ENCODE results near the gene ATP2B2.
"Not testable (repeated sequence)": the region's sequence is repeated elsewhere in the genome, so short reads cannot be mapped to it uniquely, and the experiment has no call there.

ATP2B2 gene

GRCh38 chr3:10397879-10398278 lies 107.5 kb downstream of the ATP2B2 start:
- no peak for DNase-seq

- DNase-seq: no peak
Observed at GRCh38 chr3:10396931-10397330, 108.5 kb downstream of the ATP2B2 start.

- DNase-seq: no peak
Observed at GRCh38 chr3:10396083-10396482, 109.3 kb downstream of the ATP2B2 start.

- no peak for DNase-seq
Observed at GRCh38 chr3:10395671-10396070, 109.7 kb downstream of the ATP2B2 start.

DNA sequence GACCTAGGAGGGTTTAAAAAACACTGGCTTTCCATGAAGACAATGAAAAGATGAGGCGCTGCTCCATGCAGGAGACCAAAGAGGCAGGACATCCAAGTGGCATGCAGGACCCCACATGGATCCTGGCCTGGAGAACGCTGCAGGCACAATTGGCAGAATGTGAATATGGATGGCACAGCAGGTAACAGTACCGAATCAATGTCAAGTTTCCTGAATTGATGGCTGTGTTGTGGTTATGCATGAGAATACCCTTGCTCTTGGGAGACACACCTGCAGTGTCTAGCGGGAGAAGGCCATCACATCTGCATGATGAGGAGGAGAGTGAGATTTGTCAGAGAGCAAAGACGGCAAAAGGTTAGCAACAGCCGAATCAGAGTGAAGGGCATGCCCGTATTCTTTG lies 110.2 kb downstream of the ATP2B2 start:
- no peak for DNase-seq

DNA sequence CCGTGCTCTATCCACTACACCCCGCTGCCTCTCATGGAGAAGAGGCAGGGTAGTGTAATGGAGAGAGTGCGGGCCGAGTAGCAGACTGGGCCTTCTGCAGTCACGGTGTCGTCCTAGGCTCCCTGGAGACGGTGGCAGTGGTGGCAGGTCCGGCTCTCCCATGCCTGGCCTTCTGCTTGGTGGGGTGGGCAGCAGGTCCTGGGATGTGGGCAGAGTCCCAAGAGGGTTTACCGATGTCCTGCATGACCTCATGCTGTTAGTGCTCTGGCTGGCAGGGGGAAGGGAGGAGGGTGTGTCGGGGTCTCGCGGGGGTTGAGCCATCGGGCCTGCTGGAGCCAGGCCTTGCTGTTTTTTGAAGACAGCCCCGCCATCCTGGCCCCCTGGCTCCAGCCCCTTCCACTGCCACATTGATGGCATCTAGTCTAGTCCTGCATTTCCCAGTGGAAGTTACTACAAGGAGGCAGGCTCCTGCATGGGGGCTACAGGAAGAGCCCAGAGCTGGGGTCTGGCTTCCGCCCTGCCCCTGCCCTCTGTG lies 110.8 kb downstream of the ATP2B2 start:
- DNase-seq: no peak

DNA sequence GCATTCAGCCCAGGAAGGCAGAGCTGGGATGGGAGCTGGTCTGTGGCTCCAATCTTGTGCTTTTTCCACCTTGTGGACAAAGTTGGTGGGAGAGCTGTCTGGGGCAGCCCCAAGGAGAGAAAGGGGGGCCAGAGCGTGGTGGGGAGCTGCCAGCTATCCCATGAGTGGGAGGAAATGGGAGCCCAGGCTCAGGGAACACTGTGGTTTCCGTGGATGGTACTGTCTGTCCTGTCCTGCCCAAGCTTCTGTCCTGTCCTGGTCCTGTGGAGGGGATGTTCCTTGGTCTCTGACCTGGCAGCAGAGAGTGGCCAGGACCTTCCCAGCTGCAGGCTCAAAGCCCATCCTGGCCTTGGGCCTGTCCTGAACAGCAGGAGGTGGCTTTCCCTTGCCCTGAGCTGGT lies 111.9 kb downstream of the ATP2B2 start:
- no peak for DNase-seq

GRCh38 chr3:10392906-10393461 lies 112.4 kb downstream of the ATP2B2 start:
- DNase-seq: no peak

DNA sequence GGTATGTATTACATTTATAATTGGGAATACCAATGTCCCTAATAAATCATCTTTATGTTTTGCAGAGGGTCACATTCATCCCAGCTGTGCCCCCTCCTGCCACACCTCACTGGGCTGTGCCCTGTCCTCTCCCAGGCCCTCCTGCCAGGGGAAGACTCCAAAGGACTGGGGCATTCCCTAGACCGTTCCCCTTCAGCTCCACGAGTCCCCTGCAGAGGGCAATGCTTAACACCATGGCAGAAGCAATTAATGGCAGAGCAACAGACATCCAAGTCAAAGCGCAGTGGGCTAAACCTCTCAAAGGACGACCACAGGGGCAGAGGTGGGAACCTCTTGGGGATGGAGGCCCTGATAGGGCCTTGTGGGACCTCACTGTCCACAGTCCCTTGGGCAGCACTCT lies 113.1 kb downstream of the ATP2B2 start:
- no peak for DNase-seq

DNA sequence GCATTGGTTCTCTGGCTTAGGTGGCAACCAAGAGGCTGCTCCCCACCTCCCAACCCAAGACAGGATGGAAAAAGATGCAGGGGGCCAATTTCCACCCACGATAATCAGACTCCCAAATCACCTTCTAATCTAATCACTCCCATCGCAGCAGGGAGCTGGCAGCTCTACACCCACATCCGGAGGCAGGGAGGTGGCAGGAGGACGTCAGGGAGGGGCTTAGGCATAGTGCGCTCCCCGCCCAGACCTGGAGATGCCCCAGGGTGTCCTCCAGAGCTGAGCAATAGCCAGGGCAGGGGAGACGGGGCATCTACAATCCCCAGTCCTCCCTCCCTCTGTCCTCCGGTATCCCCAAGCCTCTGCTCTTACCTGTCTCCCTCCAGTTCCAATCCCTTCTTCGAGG lies 114.0 kb downstream of the ATP2B2 start:
- no peak for DNase-seq

GRCh38 chr3:10390641-10391373 lies 114.6 kb downstream of the ATP2B2 start:
- DNase-seq: no peak

GRCh38 chr3:10389995-10390394 lies 115.4 kb downstream of the ATP2B2 start:
- DNase-seq: no peak

- no peak for DNase-seq
Observed at GRCh38 chr3:10389339-10389738, 116.0 kb downstream of the ATP2B2 start.

- DNase-seq: no peak
Observed at GRCh38 chr3:10387881-10388609, 117.3 kb downstream of the ATP2B2 start.

GRCh38 chr3:10386121-10386520 lies 119.3 kb downstream of the ATP2B2 start:
- DNase-seq: no peak

DNA sequence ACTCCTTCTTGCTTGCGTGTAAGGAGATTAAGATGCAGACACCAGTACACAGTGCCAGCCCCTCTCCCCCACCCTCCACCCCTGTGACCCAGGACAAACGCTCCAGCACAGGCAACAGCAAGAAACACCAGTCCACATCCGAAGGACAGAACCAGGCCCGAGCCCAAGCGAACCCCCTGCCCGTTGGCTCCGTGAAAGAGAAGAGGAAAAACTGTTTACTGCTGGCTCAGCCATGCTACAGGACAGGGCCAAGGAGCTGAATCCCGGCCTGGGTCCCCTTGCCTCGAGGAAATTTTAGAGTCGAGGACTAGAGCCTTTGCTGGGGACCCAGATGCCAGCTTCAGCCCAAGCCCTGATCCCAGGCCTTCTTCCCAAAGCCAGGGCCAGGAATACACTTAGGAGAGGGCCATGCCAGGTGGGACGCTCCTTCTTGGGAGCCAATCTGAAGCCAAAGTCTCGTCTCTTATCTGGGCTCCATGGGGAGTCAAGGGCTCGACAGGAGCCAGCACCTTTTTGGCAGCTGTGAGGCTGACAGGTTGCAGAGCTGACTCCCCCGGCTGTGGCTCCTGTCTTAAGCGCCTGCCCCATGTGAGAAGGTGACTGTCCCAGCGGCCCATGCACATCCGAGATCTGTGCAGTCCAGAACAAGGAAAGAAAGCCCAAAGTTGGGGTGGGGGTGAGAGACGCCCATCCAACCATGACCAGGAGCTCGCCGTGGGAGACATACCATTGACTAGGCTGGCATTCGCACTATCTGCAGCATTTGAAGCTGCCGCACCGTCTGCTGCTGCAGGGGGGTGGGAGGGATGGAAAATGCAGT lies 120.6 kb downstream of the ATP2B2 start:
- no peak for DNase-seq

GRCh38 chr3:10383850-10384248 lies 121.5 kb downstream of the ATP2B2 start:
- DNase-seq: no peak

DNA sequence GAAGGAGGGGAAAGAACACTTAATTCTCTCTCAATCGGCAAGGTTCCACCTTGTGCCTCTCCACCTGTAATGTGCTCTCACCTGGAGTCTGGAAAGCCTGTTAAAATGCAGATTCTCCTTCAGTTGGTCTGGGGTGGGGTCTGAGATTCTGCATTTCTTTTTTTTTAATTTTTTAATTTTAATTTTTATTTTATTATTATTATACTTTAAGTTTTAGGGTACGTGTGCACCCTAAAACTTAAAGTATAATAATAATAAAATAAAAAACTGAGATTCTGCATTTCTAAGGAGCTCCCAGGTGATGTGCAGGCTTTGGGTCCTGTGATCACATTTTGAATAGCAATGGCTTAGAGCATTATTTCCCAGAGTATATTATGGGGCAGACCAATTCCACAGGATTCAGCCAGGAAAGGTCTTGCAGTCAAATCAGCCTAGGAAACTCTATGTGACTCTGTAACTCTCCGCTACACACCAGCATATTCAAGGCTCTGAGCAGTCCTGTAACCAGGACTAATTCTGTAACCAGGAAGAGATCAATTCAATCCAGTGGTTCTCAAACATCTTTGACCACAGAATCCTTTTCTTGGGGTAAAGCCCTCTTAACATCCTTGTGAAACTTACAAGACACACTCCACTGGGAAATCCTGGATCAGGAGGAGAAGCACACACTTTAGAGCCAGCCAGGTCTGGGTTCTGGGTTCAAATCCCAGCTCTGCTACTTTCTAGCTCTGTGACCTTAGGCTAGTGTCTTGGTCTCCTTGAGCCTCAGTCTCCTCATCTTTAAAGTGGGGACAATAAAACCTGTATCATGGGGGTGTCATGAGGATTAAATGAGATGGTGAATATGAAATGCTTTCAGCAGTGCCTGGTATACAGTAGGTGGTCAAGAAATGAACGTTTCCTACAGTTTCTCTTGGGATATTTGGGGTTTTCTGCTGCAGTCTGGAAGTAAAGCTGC lies 122.2 kb downstream of the ATP2B2 start:
- no peak for DNase-seq

DNA sequence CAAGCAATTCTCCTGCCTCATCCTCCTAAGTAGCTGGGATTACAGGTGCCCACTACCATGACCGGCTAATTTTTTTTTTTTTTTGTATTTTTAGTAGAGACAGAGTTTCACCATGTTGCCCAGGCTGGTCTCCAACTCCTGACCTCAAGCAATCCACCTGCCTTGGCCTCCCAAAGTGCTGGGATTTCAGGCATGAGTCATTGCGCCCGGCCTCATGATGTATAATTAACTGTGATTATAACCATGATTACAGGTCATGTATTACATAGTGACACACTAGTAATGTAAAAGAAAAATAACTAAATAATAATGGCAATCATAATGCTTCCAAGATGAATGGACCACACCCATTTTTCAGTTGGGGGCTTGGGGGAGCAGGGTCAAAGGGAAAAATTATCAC lies 122.9 kb downstream of the ATP2B2 start:
- DNase-seq: not testable (repeated sequence)

DNA sequence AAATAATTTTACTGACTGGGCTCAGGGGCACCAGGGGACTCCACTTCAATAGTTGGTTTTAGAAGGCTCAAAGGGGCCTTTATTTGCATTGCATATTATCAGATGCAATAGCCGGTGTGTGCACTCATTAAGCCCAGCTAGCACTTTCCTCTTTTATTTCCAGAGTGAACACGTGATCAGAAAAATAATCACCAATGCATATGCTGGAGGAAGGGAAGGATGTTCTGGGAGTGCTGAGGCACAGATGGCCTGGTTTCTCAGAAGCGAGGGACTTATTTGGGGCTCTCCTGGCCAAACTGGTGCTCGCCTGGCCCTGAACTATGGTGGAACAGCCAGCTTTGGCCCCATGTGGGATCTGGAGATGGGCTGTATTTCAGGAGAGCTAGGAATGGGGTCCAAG lies 124.0 kb downstream of the ATP2B2 start:
- no peak for DNase-seq

GRCh38 chr3:10380906-10381305 lies 124.5 kb downstream of the ATP2B2 start:
- no peak for DNase-seq

GRCh38 chr3:10379961-10380360 lies 125.4 kb downstream of the ATP2B2 start:
- no peak for DNase-seq
